Middle frontal gyrus (tissue), 1 donor: ENCODE measurements around the gene ZNF366.

Experiments used
- DNase-seq: peaks from one replicate; pipeline ENCODE4 v3.0.0-alpha.2; 2015; ENCODE audit warnings: low spot score; ENCODE audit errors: extremely low spot score

The ZNF366 gene, protein sequence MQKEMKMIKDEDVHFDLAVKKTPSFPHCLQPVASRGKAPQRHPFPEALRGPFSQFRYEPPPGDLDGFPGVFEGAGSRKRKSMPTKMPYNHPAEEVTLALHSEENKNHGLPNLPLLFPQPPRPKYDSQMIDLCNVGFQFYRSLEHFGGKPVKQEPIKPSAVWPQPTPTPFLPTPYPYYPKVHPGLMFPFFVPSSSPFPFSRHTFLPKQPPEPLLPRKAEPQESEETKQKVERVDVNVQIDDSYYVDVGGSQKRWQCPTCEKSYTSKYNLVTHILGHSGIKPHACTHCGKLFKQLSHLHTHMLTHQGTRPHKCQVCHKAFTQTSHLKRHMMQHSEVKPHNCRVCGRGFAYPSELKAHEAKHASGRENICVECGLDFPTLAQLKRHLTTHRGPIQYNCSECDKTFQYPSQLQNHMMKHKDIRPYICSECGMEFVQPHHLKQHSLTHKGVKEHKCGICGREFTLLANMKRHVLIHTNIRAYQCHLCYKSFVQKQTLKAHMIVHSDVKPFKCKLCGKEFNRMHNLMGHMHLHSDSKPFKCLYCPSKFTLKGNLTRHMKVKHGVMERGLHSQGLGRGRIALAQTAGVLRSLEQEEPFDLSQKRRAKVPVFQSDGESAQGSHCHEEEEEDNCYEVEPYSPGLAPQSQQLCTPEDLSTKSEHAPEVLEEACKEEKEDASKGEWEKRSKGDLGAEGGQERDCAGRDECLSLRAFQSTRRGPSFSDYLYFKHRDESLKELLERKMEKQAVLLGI

DNA sequence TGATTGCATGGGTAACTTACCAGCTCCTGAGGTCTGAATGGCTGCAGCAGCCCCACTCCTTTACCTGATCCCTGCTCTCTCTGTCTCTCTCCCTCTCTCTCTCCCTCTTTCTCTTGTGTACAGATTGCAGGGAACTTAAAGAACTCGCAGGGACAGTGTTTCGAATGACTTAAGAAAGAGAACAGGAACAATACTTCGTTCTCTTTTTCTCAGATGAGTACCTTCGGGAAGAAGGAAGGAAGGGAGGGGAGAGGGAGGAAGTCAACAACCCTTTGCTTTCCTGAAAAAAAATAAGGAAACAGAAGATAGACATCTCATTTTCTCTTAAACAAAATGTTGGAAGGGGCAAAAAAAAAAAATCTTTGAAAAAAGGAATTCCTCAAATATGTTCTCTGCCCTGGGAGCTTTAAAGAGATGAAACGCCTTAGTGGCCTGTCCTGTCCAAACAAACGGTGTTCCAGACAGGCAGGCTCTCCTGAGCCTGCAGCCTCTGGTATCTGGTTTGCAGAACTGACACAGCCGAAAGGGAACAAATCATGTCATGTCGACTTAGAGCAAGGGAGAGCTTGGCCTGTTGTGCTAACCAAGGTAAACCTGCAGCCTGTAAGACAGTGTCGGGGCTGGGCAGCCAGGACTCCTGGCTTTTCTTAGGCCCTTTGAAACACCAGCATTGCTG lies at the start of gene ZNF366:
TSS of gene ZNF366 (minus strand) at position 180 of the 676 bp plus-strand sequence. CDS start 45,914 bp downstream, outside the sequence.
- DNase-seq: no peak

DNA sequence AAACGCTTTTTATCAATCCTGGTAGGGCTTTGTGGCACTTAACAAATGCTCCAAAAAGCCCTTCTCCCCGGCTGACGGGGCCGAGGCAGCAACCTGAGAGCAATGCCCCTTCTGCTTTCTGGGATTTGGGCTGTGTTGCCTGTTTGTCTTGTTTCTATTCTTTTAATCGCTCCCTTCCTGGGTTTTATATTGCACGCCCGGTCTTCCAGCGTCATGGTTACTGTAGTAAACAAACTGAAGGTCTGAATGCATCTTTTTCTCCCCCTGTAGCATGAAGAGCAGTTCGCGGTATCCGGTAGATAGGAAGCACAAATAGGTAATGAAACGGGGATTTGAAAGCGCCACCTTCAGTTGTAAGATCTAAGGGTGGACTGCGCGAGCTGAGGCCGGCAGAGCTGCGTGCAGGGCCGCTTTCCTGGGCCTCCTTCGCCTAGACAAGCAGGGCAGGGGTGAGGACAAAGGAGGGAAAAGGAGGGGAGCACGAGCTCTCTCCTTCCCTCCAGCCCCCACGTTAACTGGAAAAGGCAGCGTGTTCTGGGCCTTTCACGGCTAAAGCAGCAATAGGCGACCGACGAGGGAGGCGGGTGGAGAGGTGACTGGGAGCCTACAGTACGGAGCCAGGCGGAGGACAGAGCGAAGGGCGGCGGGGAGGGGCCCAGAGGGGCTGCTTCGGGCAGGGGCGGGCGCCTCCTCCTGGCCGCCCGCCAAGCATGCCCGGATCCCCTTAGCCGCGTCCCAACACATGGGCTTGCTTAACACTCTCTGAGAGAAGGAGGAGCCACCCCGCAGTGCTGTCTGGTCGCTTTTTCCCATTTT lies 49.3 kb upstream of the ZNF366 start:
- DNase-seq: no peak

GRCh38 chr5:72555871-72556270 lies 48.7 kb upstream of the ZNF366 start:
- no peak for DNase-seq

DNA sequence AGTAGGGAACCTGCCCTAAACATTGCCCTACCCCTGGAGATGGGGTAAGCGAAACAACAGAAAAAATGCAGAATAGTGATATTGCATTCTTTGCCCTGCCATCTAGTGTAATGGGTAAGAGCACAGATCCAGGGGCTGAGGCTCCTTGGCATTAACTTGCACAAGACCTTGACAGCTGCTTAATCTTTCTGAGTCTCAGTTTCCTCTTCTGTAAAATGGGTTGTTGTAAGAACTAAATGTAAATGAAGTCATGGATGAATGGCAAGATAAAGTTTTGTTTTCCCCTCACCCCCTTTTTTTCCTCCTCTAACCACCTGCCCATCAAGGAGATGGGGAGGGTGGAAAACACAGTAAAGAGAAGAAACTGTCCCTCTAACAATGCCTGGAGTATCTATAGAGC lies 47.7 kb upstream of the ZNF366 start:
- DNase-seq: no peak

GRCh38 chr5:72552041-72552557 lies 44.9 kb upstream of the ZNF366 start:
- DNase-seq: no peak

DNA sequence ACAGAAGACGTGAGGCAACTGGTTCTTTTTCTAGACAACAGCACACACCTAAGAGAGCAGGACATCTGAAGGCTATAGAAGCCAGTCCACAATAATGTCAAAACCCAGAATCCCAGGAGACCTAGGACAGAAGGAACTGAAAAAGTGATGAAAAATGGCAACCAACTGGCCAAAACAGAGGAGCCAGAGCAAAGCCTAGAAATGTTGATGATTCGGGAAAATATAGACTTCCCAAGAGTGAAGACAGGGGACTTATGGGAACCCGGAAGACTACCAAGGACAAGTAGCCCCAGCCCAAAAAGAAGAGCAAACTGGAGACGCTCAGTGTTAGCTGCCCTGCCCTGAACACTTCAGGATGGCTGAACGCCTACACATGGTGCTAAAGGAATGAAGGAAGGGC lies 43.4 kb upstream of the ZNF366 start:
- no peak for DNase-seq

GRCh38 chr5:72543811-72544210 lies 36.6 kb upstream of the ZNF366 start:
- no peak for DNase-seq

- DNase-seq: no peak
Observed at GRCh38 chr5:72543365-72543764, 36.2 kb upstream of the ZNF366 start.

DNA sequence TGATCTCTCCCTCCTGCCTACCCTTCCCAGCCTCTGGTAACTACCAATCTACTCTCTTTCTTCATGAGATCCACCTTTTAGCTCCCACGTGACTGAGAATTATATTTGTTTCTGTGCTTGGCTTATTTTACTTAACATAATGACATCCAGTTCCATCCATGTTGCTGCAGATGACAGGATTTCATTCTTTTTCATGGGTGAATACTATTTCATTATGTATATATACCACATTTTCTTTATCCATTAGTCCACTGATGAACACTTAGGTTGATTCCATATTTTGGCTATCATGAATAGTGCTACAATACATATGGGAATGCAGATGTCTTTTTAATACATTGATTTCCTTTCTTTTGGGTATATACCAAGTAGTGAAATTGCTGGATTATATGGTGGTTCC lies 35.5 kb upstream of the ZNF366 start:
- DNase-seq: no peak

- DNase-seq: no peak
Observed at GRCh38 chr5:72541501-72542225, 34.5 kb upstream of the ZNF366 start.

DNA sequence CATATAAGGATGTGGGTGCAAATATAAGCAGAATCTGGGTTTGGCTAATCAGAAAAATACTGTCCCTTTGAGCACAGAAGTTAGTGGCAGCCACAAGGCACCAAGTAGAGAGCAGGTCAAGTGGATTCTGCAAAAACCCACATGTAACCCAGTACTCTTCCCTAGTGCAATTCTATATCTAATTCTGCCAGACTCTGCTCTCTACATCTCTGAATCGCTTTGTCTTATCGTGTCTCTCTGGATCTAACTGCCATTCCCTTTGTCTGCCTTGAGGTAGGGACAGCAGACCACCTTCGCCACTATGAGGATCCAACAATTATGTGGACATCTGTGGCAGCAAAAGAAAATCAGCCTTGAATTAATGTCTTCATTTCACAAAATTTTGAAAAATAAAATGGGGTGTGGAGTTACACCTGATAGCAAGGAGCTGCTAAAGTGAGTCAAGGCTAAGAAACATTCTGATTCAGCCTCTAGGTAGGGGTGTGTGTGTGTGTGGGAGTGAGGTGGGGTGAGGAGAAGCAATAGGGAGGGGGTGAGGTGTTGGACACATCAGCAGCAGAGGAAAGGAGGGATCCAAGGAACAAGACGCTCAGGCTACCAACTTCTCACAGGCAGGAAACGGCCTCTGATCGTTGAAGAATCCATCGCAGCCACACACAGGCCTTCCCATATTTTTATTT lies 33.7 kb upstream of the ZNF366 start:
- no peak for DNase-seq

- DNase-seq: no peak
Observed at GRCh38 chr5:72539726-72540125, 32.5 kb upstream of the ZNF366 start.

GRCh38 chr5:72539038-72539437 lies 31.8 kb upstream of the ZNF366 start:
- no peak for DNase-seq

DNA sequence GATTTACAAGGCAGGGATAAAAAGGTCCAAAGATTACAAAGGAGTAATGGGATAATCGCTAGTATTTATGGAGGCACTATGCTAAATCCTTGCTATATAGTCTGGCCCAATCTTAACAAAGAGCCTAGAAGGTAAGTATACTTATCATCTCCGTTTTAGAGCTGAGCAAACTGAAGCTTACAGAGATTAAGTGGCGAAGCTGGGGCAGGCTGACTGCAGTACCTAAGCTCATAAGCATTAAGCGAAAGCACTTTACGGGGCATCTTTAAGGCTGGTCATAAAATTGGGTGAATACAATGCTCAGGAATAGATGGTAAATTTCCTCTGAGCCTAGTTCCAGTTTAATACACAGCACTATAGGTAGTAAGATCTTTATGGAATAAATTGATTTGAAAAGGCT lies 30.0 kb upstream of the ZNF366 start:
- DNase-seq: no peak

DNA sequence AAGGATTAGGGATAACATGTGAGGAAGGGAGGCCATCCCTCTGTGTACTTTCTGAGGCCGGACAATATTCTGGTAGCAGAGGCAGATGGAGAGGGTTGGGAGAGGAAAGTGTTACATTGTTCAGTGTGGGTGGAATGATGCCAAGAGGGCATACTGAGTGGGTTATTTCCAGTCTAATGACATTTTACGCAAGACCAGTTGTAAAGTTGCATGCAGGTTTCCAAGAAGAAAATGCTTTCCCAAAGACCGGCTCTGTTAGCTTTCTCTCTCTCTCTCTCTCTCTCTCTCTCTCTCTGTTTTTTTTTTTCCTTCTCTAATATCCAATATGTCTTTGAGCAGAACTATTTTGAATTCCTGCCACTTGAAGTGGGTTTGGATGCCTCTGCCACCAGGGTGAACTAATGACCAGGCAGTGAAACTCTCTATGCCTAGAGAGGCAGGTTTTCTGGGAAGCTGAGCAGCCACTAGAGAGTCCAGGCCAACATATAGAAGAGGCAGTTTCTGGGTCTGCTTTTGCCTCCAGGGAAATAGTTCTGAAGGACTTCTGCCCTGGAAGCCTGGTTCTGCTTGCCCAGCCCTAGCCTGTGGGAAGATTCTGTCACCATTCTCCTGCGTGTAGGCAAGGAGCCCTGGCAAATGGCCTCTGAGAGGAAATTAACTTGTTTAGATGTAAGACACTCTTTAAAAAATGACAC lies 24.4 kb upstream of the ZNF366 start:
- no peak for DNase-seq

DNA sequence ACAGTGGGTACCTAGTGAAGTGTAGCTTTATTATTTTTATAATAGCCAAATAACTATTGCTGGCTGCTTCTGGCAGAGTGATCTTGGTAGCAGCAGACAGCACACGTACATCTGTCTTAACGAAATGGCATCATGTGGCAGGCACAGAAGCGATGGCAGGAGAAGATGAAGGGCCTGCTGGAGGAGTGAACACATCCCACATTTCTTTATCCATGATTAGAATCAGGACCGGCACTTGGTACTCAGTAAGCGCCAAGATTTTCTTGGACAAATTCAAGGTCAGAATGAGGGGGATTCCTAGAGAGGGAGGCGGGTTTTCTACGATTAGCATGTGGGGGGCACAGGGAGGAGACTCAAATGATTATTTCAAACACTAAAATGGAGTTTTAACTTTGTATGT lies 23.0 kb upstream of the ZNF366 start:
- no peak for DNase-seq

DNA sequence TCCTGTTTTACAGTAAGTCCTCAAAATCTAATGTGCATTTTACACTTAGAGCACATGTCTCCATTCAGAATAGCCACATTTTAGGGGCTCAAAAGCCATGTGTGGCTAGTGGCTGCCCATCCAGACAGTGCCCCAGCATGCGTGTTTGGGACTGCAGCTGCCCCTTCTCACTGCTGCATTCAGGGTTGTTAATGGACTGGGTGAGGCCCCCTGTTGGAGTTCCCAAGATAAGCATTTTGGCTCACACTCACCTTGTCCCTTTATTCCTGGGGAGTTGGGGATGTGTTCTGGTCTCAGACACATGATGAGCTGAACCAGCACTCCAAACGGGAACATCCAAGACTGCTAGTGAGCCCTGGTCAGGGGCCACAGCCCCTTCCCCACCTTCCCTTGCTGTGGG lies 22.2 kb upstream of the ZNF366 start:
- no peak for DNase-seq

GRCh38 chr5:72525816-72526215 lies 18.6 kb upstream of the ZNF366 start:
- no peak for DNase-seq

DNA sequence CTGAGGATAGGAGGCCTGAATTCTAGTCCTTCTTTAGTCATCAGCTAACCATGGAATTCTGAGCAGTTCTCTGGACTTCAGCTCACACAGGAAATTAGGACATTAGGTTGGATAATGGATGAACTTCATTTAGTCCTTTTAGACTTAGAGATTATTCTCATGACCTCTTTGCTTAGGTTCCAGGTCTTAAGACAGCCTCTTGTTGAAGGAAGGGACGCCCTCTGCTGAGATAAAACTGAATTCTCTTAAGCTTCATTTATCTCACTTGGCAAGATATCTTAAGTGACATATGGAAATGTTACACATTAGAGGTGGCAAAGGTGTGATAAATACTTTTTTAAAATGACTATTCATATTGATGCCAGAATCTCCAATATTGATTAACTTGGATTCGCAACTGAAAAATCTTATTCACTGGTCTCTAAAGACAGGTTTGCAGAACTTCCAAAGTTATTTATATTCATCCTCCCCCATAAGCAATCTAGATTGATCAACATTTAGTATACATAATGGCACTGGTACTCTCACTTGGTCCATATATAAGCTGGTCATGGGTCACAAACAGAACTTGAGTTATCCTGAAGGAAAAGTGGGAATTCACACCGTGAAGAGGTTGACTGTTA lies 16.9 kb upstream of the ZNF366 start:
- DNase-seq: no peak
